Measurements from ENCODE around the gene ELFN1.

DNA sequence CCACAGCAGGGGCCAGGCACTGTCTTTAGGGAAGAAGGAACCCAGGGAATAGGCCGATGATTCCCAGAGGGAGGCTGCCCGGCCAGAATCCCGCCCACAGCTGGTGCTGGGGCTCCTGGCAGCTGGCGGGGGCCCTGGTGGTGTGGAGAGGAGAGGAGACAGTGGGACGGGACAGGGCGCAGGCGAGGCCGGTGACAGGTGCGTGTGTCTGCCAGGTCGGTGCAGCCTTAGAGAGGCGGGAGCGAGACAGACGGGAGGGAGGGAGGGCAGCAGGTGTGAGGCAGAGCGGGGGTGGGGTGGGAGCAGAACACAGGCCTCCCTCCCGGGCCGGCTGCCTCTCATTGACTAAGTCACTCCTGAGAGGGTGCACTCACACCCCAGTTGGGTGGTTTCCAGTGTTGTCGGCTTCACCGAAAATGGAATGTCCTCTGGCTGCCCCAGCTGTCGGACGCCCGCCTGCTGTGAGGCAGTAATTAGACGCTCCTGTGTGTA is 55.2 kb downstream of the ELFN1 start:
- no peak for TF ChIP-seq ZNF263 (CRISPR knock-in tag; IDR thresholded peaks at IDR 0.05; ENCODE audit: borderline replicate concordance)
- TF ChIP-seq GTF2F1 (IDR thresholded peaks at IDR 0.05; ENCODE audit: low read depth, low read length): no peak
- TF ChIP-seq BRD9 (IDR thresholded peaks at IDR 0.05; ENCODE audit: low read depth, partially characterized antibody): no peak
- no peak for TF ChIP-seq XRCC3 (IDR thresholded peaks at IDR 0.05)
- TF ChIP-seq ZNF644 (tag; IDR thresholded peaks at IDR 0.05; ENCODE audit: low read depth): no peak
- TF ChIP-seq, protein P1, sequence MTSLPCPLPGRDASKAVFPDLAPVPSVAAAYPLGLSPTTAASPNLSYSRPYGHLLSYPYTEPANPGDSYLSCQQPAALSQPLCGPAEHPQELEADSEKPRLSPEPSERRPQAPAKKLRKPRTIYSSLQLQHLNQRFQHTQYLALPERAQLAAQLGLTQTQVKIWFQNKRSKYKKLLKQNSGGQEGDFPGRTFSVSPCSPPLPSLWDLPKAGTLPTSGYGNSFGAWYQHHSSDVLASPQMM (CRISPR knock-in tag; IDR thresholded peaks at IDR 0.05): no peak
- TF ChIP-seq TCF7L2 (IDR thresholded peaks at IDR 0.05; ENCODE audit: low read depth, low read length): no peak
- no peak for TF ChIP-seq KLF16 (IDR thresholded peaks at IDR 0.05)
- TF ChIP-seq, protein P2, sequence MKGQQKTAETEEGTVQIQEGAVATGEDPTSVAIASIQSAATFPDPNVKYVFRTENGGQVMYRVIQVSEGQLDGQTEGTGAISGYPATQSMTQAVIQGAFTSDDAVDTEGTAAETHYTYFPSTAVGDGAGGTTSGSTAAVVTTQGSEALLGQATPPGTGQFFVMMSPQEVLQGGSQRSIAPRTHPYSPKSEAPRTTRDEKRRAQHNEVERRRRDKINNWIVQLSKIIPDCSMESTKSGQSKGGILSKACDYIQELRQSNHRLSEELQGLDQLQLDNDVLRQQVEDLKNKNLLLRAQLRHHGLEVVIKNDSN (CRISPR knock-in tag; IDR thresholded peaks at IDR 0.05): no peak
- TF ChIP-seq FUS (optimal IDR thresholded peaks at IDR 0.05; ENCODE audit: low read depth, low read length): no peak
- TF ChIP-seq MBD2 (IDR thresholded peaks at IDR 0.05; ENCODE audit: borderline replicate concordance, low read depth): no peak
- TF ChIP-seq, protein P3, sequence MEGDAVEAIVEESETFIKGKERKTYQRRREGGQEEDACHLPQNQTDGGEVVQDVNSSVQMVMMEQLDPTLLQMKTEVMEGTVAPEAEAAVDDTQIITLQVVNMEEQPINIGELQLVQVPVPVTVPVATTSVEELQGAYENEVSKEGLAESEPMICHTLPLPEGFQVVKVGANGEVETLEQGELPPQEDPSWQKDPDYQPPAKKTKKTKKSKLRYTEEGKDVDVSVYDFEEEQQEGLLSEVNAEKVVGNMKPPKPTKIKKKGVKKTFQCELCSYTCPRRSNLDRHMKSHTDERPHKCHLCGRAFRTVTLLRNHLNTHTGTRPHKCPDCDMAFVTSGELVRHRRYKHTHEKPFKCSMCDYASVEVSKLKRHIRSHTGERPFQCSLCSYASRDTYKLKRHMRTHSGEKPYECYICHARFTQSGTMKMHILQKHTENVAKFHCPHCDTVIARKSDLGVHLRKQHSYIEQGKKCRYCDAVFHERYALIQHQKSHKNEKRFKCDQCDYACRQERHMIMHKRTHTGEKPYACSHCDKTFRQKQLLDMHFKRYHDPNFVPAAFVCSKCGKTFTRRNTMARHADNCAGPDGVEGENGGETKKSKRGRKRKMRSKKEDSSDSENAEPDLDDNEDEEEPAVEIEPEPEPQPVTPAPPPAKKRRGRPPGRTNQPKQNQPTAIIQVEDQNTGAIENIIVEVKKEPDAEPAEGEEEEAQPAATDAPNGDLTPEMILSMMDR (IDR thresholded peaks at IDR 0.05 in 2 of 3, conservative IDR thresholded peaks at IDR 0.05 in 1 of 3; ENCODE audit: insufficient read depth in 2 of 3, low read depth in 1 of 3, low read length in 3 of 3): no peak
- TF ChIP-seq RCOR1 (IDR thresholded peaks at IDR 0.05; ENCODE audit: borderline replicate concordance in 1 of 2, low read depth in 2 of 2, low read length in 2 of 2): no peak
